GM23338 (cell line): Measurements from ENCODE around the gene PSMD11. TPM values are rescaled to one million over a fixed set of nuclear protein-coding genes. Genes with fewer than 3 reads are reported as not detected.

ENCODE experiments used
- ATAC-seq: fragments of 200-7000 bp; cut with Tn5 transposase; 3 replicates; pipeline ENCODE4 v1.9.1; 2020
- DNase-seq: peaks from one replicate; pipeline ENCODE4 v3.0.0-alpha.2; 2015; ENCODE audit warnings: low spot score
- H2AFZ ChIP-seq: fragments of 200-600 bp; sonication (generic); 2 replicates; pipeline ENCODE4 v1.8.0; 2016; ENCODE audit warnings: antibody characterized with exemption, mild to moderate bottlenecking, moderate library complexity
- H3F3A ChIP-seq: fragments of 200-600 bp; sonication (generic); replicated peaks from 2 replicates; pipeline ENCODE4 v1.8.0; 2017; ENCODE audit warnings: antibody characterized with exemption, mixed run types, low read depth
- H3K27ac ChIP-seq: fragments of 200-600 bp; sonication (generic); 2 replicates; pipeline ENCODE4 v1.6.1; 2016; ENCODE audit warnings: low read depth
- H3K27me3 ChIP-seq: fragments of 200-600 bp; sonication (generic); 2 replicates; pipeline ENCODE4 v1.8.0; 2016; ENCODE audit warnings: mild to moderate bottlenecking, mixed run types, moderate library complexity; ENCODE audit not compliant: insufficient read depth
- H3K36me3 ChIP-seq: fragments of 200-600 bp; sonication (generic); 2 replicates; pipeline ENCODE4 v1.8.0; 2016; ENCODE audit warnings: mild to moderate bottlenecking; ENCODE audit not compliant: insufficient read depth
- H3K4me1 ChIP-seq: fragments of 200-600 bp; sonication (generic); 2 replicates; pipeline ENCODE4 v1.8.0; 2016; ENCODE audit warnings: mild to moderate bottlenecking, moderate library complexity; ENCODE audit not compliant: insufficient read depth
- H3K4me2 ChIP-seq: fragments of 200-600 bp; sonication (generic); 2 replicates; pipeline ENCODE4 v1.7.1; 2017; ENCODE audit warnings: mixed run types
- H3K4me3 ChIP-seq: fragments of 200-600 bp; sonication (generic); 2 replicates; pipeline ENCODE4 v1.6.1; 2016; ENCODE audit warnings: mixed run types
- H3K79me2 ChIP-seq: fragments of 200-600 bp; sonication (generic); replicated peaks from 2 replicates; pipeline ENCODE4 v1.8.0; 2017; ENCODE audit warnings: mild to moderate bottlenecking; ENCODE audit not compliant: insufficient read depth
- H3K9me2 ChIP-seq: fragments of 200-600 bp; sonication (generic); 2 replicates; pipeline ENCODE4 v1.8.0; 2017; ENCODE audit not compliant: insufficient read depth
- H4K20me1 ChIP-seq: fragments of 200-600 bp; sonication (generic); replicated peaks from 2 replicates; pipeline ENCODE4 v1.8.0; 2017; ENCODE audit warnings: mild to moderate bottlenecking; ENCODE audit not compliant: insufficient read depth
- H3K27ac Mint-ChIP-seq: 2 replicates; pipeline ENCODE4 v1.8.0; 2020; ENCODE audit warnings: inconsistent platforms, mild to moderate bottlenecking, moderate library complexity, mixed read lengths
- H3K27me3 Mint-ChIP-seq: 3 replicates; pipeline ENCODE4 v1.8.0; 2022; ENCODE audit warnings: low read depth, mild to moderate bottlenecking, moderate library complexity, mixed read lengths, inconsistent platforms; ENCODE audit not compliant: insufficient read depth, poor library complexity
- H3K36me3 Mint-ChIP-seq: 3 replicates; pipeline ENCODE4 v1.8.0; 2021; ENCODE audit warnings: low read depth, mild to moderate bottlenecking, inconsistent platforms, moderate library complexity, mixed read lengths
- H3K4me1 Mint-ChIP-seq: 3 replicates; pipeline ENCODE4 v1.8.0; 2020; ENCODE audit warnings: mild to moderate bottlenecking, inconsistent platforms, mixed read lengths
- H3K4me3 Mint-ChIP-seq: 3 replicates; pipeline ENCODE4 v1.8.0; 2021; ENCODE audit warnings: moderate library complexity, mild to moderate bottlenecking, inconsistent platforms, mixed read lengths
- H3K9me3 Mint-ChIP-seq: 3 replicates; pipeline ENCODE4 v1.8.0; 2020; ENCODE audit warnings: moderate library complexity, mild to moderate bottlenecking, inconsistent platforms, mixed read lengths
- CREB1 ChIP-seq: fragments of 250-450 bp; sonication (Bioruptor Pico); IDR thresholded peaks from 2 replicates; pipeline ENCODE4 v1.5.0; 2020; ENCODE audit warnings: low read depth, mild to moderate bottlenecking, moderate library complexity
- ETS1 ChIP-seq: IDR thresholded peaks from 2 replicates; pipeline ENCODE4 v1.6.1; 2016; ENCODE audit warnings: antibody characterized with exemption
- EZH2 ChIP-seq: fragments of 200-600 bp; sonication (generic); IDR thresholded peaks from one replicate; pipeline ENCODE4 v1.8.0; 2017; ENCODE audit warnings: antibody characterized with exemption, mild to moderate bottlenecking, low read depth; ENCODE audit not compliant: unreplicated experiment
- EZH2phosphoT487 ChIP-seq: fragments of 200-600 bp; sonication (generic); IDR thresholded peaks from one replicate; pipeline ENCODE4 v1.8.1; 2018; ENCODE audit warnings: antibody characterized with exemption; ENCODE audit not compliant: unreplicated experiment
- JUNB ChIP-seq: IDR thresholded peaks from one replicate; pipeline ENCODE4 v1.6.1; 2016; ENCODE audit warnings: antibody characterized with exemption; ENCODE audit not compliant: unreplicated experiment
- NANOG ChIP-seq: IDR thresholded peaks from 2 replicates; pipeline ENCODE4 v1.6.1; 2016; ENCODE audit warnings: antibody characterized with exemption, borderline replicate concordance
- POLR2AphosphoS5 ChIP-seq: IDR thresholded peaks from 2 replicates; pipeline ENCODE4 v1.6.1; 2016; ENCODE audit warnings: antibody characterized with exemption, low read depth
- REST ChIP-seq: IDR thresholded peaks from one replicate; pipeline ENCODE4 v1.6.1; 2018; ENCODE audit warnings: antibody characterized with exemption; ENCODE audit not compliant: unreplicated experiment
- STAT1 ChIP-seq: IDR thresholded peaks from one replicate; pipeline ENCODE4 v1.6.1; 2016; ENCODE audit warnings: antibody characterized with exemption; ENCODE audit not compliant: unreplicated experiment
- ZNF114 ChIP-seq: fragments of 250-450 bp; sonication (Bioruptor Pico); IDR thresholded peaks from 2 replicates; pipeline ENCODE4 v1.5.0; 2020; ENCODE audit warnings: mild to moderate bottlenecking, moderate library complexity
- ZNF331 ChIP-seq: fragments of 250-450 bp; sonication (Bioruptor Pico); IDR thresholded peaks from 2 replicates; pipeline ENCODE4 v1.5.0; 2020; ENCODE audit warnings: low read depth, mild to moderate bottlenecking, moderate library complexity
- polyA plus RNA-seq: library from polyadenylated mRNA; unstranded; fragments of >200 nt; fragmentation: Nextera tagmentation; extraction: Ambion mirVana; gene quantifications from 2 replicates; pipeline ENCODE4 v1.2.1, GENCODE V29; 2016
- total RNA-seq: library from RNA; depleted of rRNA; stranded (reverse); fragments of >200 nt; shearing (Covaris generic); gene quantifications from 2 replicates; pipeline ENCODE4 v1.2.3, GENCODE V29; 2014
- TF ChIP-seq, protein P1 (sequence below): fragments of 250-450 bp; sonication (Bioruptor Pico); IDR thresholded peaks from 2 replicates; pipeline ENCODE4 v1.5.0; 2020; ENCODE audit warnings: mild to moderate bottlenecking, moderate library complexity
- TF ChIP-seq, protein P2 (sequence below), 2 experiments: fragments of 200-600 bp in 1 of 2; sonication (generic) in 1 of 2; conservative IDR thresholded peaks; 2 replicates each; pipeline versions ENCODE4 v1.5.1 to v1.6.1; 2016 to 2017; ENCODE audit warnings: antibody characterized with exemption in 2 of 2, low read depth in 2 of 2, mild to moderate bottlenecking in 2 of 2, moderate library complexity in 1 of 2

PSMD11 gene
- total and polyA plus RNA-seq, 2 experiments from 2014 or later, result 180 to 360 TPM

- Histone ChIP-seq H4K20me1 (no peaks in the 10 kb centered on the region), H3K4me3 (no peak overlapping the region)
Measured at GRCh38 chr17:32527146-32527545, 82.8 kb downstream of the PSMD11 start.

More at GRCh38 chr17:32527146-32527545, 82.8 kb downstream of the PSMD11 start:
- H3K27me3 ChIP-seq, result no peaks in the 10 kb centered on the region
- TF ChIP-seq NANOG (no peak), POLR2AphosphoS5 (no peak), ZNF331 (no peak), CREB1 (CRISPR knock-in tag) (no peak), EZH2 (no peak), STAT1 (no peak), REST (no peak), ETS1 (no peak), ZNF114 (CRISPR knock-in tag) (no peak), JUNB (no peak), EZH2phosphoT487 (no peak)
- TF ChIP-seq, protein P1, sequence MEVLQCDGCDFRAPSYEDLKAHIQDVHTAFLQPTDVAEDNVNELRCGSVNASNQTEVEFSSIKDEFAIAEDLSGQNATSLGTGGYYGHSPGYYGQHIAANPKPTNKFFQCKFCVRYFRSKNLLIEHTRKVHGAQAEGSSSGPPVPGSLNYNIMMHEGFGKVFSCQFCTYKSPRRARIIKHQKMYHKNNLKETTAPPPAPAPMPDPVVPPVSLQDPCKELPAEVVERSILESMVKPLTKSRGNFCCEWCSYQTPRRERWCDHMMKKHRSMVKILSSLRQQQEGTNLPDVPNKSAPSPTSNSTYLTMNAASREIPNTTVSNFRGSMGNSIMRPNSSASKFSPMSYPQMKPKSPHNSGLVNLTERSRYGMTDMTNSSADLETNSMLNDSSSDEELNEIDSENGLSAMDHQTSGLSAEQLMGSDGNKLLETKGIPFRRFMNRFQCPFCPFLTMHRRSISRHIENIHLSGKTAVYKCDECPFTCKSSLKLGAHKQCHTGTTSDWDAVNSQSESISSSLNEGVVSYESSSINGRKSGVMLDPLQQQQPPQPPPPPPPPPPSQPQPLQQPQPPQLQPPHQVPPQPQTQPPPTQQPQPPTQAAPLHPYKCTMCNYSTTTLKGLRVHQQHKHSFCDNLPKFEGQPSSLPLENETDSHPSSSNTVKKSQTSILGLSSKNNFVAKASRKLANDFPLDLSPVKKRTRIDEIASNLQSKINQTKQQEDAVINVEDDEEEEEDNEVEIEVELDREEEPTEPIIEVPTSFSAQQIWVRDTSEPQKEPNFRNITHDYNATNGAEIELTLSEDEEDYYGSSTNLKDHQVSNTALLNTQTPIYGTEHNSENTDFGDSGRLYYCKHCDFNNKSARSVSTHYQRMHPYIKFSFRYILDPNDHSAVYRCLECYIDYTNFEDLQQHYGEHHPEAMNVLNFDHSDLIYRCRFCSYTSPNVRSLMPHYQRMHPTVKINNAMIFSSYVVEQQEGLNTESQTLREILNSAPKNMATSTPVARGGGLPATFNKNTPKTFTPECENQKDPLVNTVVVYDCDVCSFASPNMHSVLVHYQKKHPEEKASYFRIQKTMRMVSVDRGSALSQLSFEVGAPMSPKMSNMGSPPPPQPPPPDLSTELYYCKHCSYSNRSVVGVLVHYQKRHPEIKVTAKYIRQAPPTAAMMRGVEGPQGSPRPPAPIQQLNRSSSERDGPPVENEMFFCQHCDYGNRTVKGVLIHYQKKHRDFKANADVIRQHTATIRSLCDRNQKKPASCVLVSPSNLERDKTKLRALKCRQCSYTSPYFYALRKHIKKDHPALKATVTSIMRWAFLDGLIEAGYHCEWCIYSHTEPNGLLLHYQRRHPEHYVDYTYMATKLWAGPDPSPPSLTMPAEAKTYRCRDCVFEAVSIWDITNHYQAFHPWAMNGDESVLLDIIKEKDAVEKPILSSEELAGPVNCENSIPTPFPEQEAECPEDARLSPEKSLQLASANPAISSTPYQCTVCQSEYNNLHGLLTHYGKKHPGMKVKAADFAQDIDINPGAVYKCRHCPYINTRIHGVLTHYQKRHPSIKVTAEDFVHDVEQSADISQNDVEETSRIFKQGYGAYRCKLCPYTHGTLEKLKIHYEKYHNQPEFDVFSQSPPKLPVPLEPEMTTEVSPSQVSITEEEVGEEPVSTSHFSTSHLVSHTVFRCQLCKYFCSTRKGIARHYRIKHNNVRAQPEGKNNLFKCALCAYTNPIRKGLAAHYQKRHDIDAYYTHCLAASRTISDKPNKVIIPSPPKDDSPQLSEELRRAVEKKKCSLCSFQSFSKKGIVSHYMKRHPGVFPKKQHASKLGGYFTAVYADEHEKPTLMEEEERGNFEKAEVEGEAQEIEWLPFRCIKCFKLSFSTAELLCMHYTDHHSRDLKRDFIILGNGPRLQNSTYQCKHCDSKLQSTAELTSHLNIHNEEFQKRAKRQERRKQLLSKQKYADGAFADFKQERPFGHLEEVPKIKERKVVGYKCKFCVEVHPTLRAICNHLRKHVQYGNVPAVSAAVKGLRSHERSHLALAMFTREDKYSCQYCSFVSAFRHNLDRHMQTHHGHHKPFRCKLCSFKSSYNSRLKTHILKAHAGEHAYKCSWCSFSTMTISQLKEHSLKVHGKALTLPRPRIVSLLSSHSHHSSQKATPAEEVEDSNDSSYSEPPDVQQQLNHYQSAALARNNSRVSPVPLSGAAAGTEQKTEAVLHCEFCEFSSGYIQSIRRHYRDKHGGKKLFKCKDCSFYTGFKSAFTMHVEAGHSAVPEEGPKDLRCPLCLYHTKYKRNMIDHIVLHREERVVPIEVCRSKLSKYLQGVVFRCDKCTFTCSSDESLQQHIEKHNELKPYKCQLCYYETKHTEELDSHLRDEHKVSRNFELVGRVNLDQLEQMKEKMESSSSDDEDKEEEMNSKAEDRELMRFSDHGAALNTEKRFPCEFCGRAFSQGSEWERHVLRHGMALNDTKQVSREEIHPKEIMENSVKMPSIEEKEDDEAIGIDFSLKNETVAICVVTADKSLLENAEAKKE, result no peak
- TF ChIP-seq, protein P2, sequence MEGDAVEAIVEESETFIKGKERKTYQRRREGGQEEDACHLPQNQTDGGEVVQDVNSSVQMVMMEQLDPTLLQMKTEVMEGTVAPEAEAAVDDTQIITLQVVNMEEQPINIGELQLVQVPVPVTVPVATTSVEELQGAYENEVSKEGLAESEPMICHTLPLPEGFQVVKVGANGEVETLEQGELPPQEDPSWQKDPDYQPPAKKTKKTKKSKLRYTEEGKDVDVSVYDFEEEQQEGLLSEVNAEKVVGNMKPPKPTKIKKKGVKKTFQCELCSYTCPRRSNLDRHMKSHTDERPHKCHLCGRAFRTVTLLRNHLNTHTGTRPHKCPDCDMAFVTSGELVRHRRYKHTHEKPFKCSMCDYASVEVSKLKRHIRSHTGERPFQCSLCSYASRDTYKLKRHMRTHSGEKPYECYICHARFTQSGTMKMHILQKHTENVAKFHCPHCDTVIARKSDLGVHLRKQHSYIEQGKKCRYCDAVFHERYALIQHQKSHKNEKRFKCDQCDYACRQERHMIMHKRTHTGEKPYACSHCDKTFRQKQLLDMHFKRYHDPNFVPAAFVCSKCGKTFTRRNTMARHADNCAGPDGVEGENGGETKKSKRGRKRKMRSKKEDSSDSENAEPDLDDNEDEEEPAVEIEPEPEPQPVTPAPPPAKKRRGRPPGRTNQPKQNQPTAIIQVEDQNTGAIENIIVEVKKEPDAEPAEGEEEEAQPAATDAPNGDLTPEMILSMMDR (conservative IDR thresholded peaks at IDR 0.05; ENCODE audit: low read depth in 2 of 2), result no peak
- no peak overlapping the region for H3K4me2 ChIP-seq
- Mint-ChIP-seq H3K36me3 (no peaks in the 10 kb centered on the region), H3K4me3 (no peak overlapping the region), H3K27ac (no peak overlapping the region), H3K9me3 (no peaks in the 10 kb centered on the region), H3K27me3 (peaks cover 2% of the 10 kb centered on the region), H3K4me1 (peaks cover 16% of the 10 kb centered on the region)
- no peaks in the 10 kb centered on the region for H3K79me2 ChIP-seq
- ATAC-seq (no peak), DNase-seq (no peak)
- H3K36me3 ChIP-seq, result no peaks in the 10 kb centered on the region
- no peak overlapping the region for H2AFZ ChIP-seq
- H3K4me1 ChIP-seq, result peaks cover 13% of the 10 kb centered on the region
- no peaks in the 10 kb centered on the region for H3K9me2 ChIP-seq
- no peak overlapping the region for H3K27ac ChIP-seq
- H3F3A ChIP-seq, result no peaks in the 10 kb centered on the region
